KMS-11 (cell line): Measurements from ENCODE around the gene MAGI2.

ENCODE experiments used
- H2AFZ ChIP-seq: fragments of 200-600 bp; sonication (generic); 2 replicates; pipeline ENCODE4 v1.6.1; 2016; ENCODE audit warnings: antibody characterized with exemption, mixed run types, low read depth
- H3K27ac ChIP-seq: fragments of 200-600 bp; sonication (generic); 2 replicates; pipeline ENCODE4 v1.6.1; 2016; ENCODE audit warnings: mild to moderate bottlenecking, mixed run types
- H3K27me3 ChIP-seq: fragments of 200-600 bp; sonication (generic); 2 replicates; pipeline ENCODE4 v1.6.1; 2017; ENCODE audit warnings: mild to moderate bottlenecking, low read depth, mixed run types, moderate library complexity; ENCODE audit not compliant: insufficient read depth
- H3K36me3 ChIP-seq: fragments of 200-600 bp; sonication (generic); 2 replicates; pipeline ENCODE4 v1.6.1; 2017; ENCODE audit warnings: mild to moderate bottlenecking, mixed run types; ENCODE audit not compliant: insufficient read depth
- H3K4me1 ChIP-seq: fragments of 200-600 bp; sonication (generic); 2 replicates; pipeline ENCODE4 v1.6.1; 2016; ENCODE audit warnings: mild to moderate bottlenecking, low read depth, mixed run types; ENCODE audit not compliant: poor library complexity, severe bottlenecking
- H3K4me2 ChIP-seq: fragments of 200-600 bp; sonication (generic); 2 replicates; pipeline ENCODE4 v1.7.0; 2016; ENCODE audit warnings: mild to moderate bottlenecking, mixed run types
- H3K4me3 ChIP-seq: fragments of 200-600 bp; sonication (generic); IDR thresholded peaks from 2 replicates; pipeline ENCODE4 v1.6.1; 2017; ENCODE audit warnings: low read depth, low read length, mixed read lengths; ENCODE audit not compliant: insufficient read depth
- H3K79me2 ChIP-seq: fragments of 200-600 bp; sonication (generic); 2 replicates; pipeline ENCODE4 v1.6.1; 2016; ENCODE audit warnings: low read depth, mixed run types; ENCODE audit not compliant: insufficient read depth
- H3K9ac ChIP-seq: fragments of 200-600 bp; sonication (generic); 2 replicates; pipeline ENCODE4 v1.6.1; 2016; ENCODE audit warnings: mild to moderate bottlenecking, mixed run types
- H4K20me1 ChIP-seq: fragments of 200-600 bp; sonication (generic); 2 replicates; pipeline ENCODE4 v1.6.1; 2016; ENCODE audit warnings: mild to moderate bottlenecking, mixed run types; ENCODE audit not compliant: insufficient read depth
- CTCF ChIP-seq: fragments of 200-600 bp; sonication (generic); conservative IDR thresholded peaks from 2 replicates; pipeline ENCODE4 v1.6.1; 2017; ENCODE audit warnings: low read depth, mild to moderate bottlenecking, antibody characterized with exemption, low read length, moderate library complexity, mixed read lengths

MAGI2 gene

GRCh38 chr7:79064187-79064823, 389.2 kb downstream of the MAGI2 start:
- Histone ChIP-seq H3K4me2 (no peak overlapping the region), H3K4me3 (no peak overlapping the region), H3K79me2 (no peaks in the 10 kb centered on the region), H3K27ac (no peak overlapping the region), H3K27me3 (no peaks in the 10 kb centered on the region), H3K4me1 (no peaks in the 10 kb centered on the region), H2AFZ (no peak overlapping the region), H3K36me3 (no peaks in the 10 kb centered on the region), H3K9ac (no peak overlapping the region), H4K20me1 (no peaks in the 10 kb centered on the region)
- TF ChIP-seq CTCF: no peak

GRCh38 chr7:79063019-79063698, 390.3 kb downstream of the MAGI2 start:
- no peak overlapping the region for H3K4me3 ChIP-seq
- no peak overlapping the region for H2AFZ ChIP-seq
- H3K79me2 ChIP-seq: no peaks in the 10 kb centered on the region
- no peaks in the 10 kb centered on the region for H3K4me1 ChIP-seq
- no peak overlapping the region for H3K9ac ChIP-seq
- H3K27ac ChIP-seq: no peak overlapping the region
- no peaks in the 10 kb centered on the region for H3K36me3 ChIP-seq
- H3K27me3 ChIP-seq: no peaks in the 10 kb centered on the region
- no peaks in the 10 kb centered on the region for H4K20me1 ChIP-seq
- TF ChIP-seq CTCF: no peak
- no peak overlapping the region for H3K4me2 ChIP-seq

GRCh38 chr7:79060498-79060897, 393.0 kb downstream of the MAGI2 start:
- no peaks in the 10 kb centered on the region for H3K4me1 ChIP-seq
- no peak overlapping the region for H3K9ac ChIP-seq
- no peak for TF ChIP-seq CTCF
- H4K20me1 ChIP-seq: no peaks in the 10 kb centered on the region
- H3K27me3 ChIP-seq: no peaks in the 10 kb centered on the region
- H3K27ac ChIP-seq: no peak overlapping the region
- no peaks in the 10 kb centered on the region for H3K36me3 ChIP-seq
- no peak overlapping the region for H3K4me2 ChIP-seq
- no peak overlapping the region for H2AFZ ChIP-seq
- no peak overlapping the region for H3K4me3 ChIP-seq
- H3K79me2 ChIP-seq: no peaks in the 10 kb centered on the region

- Histone ChIP-seq H3K4me1 (no peaks in the 10 kb centered on the region), H3K4me2 (no peak overlapping the region), H3K79me2 (no peaks in the 10 kb centered on the region), H3K36me3 (no peaks in the 10 kb centered on the region), H3K27ac (no peak overlapping the region), H3K9ac (no peak overlapping the region), H3K4me3 (no peak overlapping the region), H3K27me3 (no peaks in the 10 kb centered on the region), H4K20me1 (no peaks in the 10 kb centered on the region), H2AFZ (no peak overlapping the region)
- no peak for TF ChIP-seq CTCF
Observed at GRCh38 chr7:79055722-79056415, 397.6 kb downstream of the MAGI2 start.
